Right lobe of liver (tissue), 4 donors: ENCODE data around the gene FAM20C.

Experiments
- POLR2A ChIP-seq: fragments of 450-650 bp; IDR thresholded peaks from one replicate; pipeline ENCODE4 v1.6.1; 2017; ENCODE audit warnings: antibody characterized with exemption, mild to moderate bottlenecking
- TF ChIP-seq, protein P1 (sequence below), 4 donors: fragments of 200-600 bp in 3 of 4; fragments of 450-650 bp in 1 of 4; IDR thresholded peaks; one replicate each; pipeline versions ENCODE4 v1.5.1 to v1.8.0; 2016 to 2022; ENCODE audit warnings: antibody characterized with exemption in 4 of 4, mild to moderate bottlenecking in 2 of 4
- donor health status: DM: no; HTN: no; CAD: no.
- donor health status: DM: no; HTN: no; CAD: no.
- donor health status: DM: no; HTN: yes; CAD: no.

DNA sequence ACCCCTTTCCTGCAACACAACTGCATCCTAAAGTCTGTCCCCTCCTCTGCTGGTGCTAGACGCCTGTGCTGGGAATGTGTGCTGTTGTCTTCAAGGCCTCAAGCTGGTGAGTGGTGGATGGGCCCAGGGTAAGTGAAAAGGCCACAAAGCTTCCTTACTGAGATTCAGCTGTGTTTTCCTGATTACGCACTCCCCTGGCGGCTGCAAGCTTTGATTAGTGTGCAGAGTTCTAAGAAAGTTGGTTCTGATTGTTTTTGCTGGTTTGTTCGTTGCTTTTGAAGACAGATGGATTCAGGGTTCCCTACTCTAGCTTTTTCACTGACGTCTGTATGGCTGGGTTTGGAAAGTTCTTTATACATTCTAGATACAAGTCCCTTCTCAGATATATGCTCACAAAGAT lies 85.7 kb downstream of the FAM20C start:
- TF ChIP-seq, protein P1, sequence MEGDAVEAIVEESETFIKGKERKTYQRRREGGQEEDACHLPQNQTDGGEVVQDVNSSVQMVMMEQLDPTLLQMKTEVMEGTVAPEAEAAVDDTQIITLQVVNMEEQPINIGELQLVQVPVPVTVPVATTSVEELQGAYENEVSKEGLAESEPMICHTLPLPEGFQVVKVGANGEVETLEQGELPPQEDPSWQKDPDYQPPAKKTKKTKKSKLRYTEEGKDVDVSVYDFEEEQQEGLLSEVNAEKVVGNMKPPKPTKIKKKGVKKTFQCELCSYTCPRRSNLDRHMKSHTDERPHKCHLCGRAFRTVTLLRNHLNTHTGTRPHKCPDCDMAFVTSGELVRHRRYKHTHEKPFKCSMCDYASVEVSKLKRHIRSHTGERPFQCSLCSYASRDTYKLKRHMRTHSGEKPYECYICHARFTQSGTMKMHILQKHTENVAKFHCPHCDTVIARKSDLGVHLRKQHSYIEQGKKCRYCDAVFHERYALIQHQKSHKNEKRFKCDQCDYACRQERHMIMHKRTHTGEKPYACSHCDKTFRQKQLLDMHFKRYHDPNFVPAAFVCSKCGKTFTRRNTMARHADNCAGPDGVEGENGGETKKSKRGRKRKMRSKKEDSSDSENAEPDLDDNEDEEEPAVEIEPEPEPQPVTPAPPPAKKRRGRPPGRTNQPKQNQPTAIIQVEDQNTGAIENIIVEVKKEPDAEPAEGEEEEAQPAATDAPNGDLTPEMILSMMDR (IDR thresholded peaks at IDR 0.05): no peak
- no peak for TF ChIP-seq POLR2A
